ENCODE results near the gene IGDCC3. TPM values are rescaled to one million over a fixed set of nuclear protein-coding genes. Genes with fewer than 3 reads are reported as not detected.

IGDCC3 gene
- total RNA-seq, 6 donors from 2014 or later: 0.10 to 0.29 TPM; not detected in 4

GRCh38 chr15:65377105-65377975 is 462 bp downstream of the IGDCC3 start:
- H3K9me3 ChIP-seq: no peaks in the 10 kb centered on the region
- H3K4me3 ChIP-seq: peak overlapping the region; percentile 23 to 55 (median 52)
- H3K27me3 ChIP-seq: peaks cover 0 to 32% (median 19%) of the 10 kb centered on the region in 4 donors
- H3K27ac ChIP-seq: no peak overlapping the region
- H3K4me1 ChIP-seq: peaks cover 15 to 23% (median 20%) of the 10 kb centered on the region in 4 donors
- WGBS, 2 donors: 1% methylated on average over 30 to 81 of the region's 99 CpGs
- ATAC-seq (ENCODE audit: low FRiP score in 2 of 2): peak; percentile 23 to 69
- peak in 1 of 2 donors; percentile 88 for DNase-seq
- H3K36me3 ChIP-seq: no peaks in the 10 kb centered on the region
- TF ChIP-seq POLR2AphosphoS5 (IDR thresholded peaks at IDR 0.05) (no peak), POLR2A (IDR thresholded peaks at IDR 0.05) (no peak), EP300 (IDR thresholded peaks at IDR 0.05) (no peak), CTCF (IDR thresholded peaks at IDR 0.05) (no peak)

GRCh38 chr15:65376767-65377104 is 1.1 kb downstream of the IGDCC3 start:
- H3K9me3 ChIP-seq: no peaks in the 10 kb centered on the region
- H3K27ac ChIP-seq: no peak overlapping the region
- H3K4me3 ChIP-seq: peak overlapping the region in 3 of 4 donors; percentile 52 to 55 (median 53)
- TF ChIP-seq EP300 (IDR thresholded peaks at IDR 0.05) (no peak), POLR2AphosphoS5 (IDR thresholded peaks at IDR 0.05) (no peak)
- peaks cover 0 to 32% (median 19%) of the 10 kb centered on the region in 4 donors for H3K27me3 ChIP-seq
- DNase-seq (no peak), ATAC-seq (ENCODE audit: low FRiP score in 2 of 2) (peak in 1 of 2 donors; percentile 43)
- WGBS, 2 donors: 2 to 7% methylated on average over 17 of the region's 21 CpGs
- no peaks in the 10 kb centered on the region for H3K36me3 ChIP-seq
- peaks cover 15 to 23% (median 20%) of the 10 kb centered on the region in 4 donors for H3K4me1 ChIP-seq

GRCh38 chr15:65375871-65376607 is 1.8 kb downstream of the IGDCC3 start:
- no peak for DNase-seq
- H3K4me1 ChIP-seq: peaks cover 15 to 23% (median 20%) of the 10 kb centered on the region in 4 donors

GRCh38 chr15:65374821-65375401 is 2.9 kb downstream of the IGDCC3 start:
- TF ChIP-seq CTCF (IDR thresholded peaks at IDR 0.05): no peak
- TF ChIP-seq POLR2AphosphoS5 (IDR thresholded peaks at IDR 0.05): no peak
- no peak for TF ChIP-seq EP300 (IDR thresholded peaks at IDR 0.05)
- no peak for TF ChIP-seq POLR2A (IDR thresholded peaks at IDR 0.05)
- WGBS, 2 donors: 89 to 91% methylated on average over 11 to 14 of the region's 14 CpGs
- no peaks in the 10 kb centered on the region for H3K36me3 ChIP-seq
- no peak overlapping the region for H3K27ac ChIP-seq
- DNase-seq (no peak), ATAC-seq (ENCODE audit: low FRiP score in 2 of 2) (no peak)
- H3K4me1 ChIP-seq: peaks cover 15 to 23% (median 20%) of the 10 kb centered on the region in 4 donors
- no peaks in the 10 kb centered on the region for H3K9me3 ChIP-seq
- H3K27me3 ChIP-seq: peaks cover 0 to 32% (median 19%) of the 10 kb centered on the region in 4 donors
- H3K4me3 ChIP-seq: no peak overlapping the region

More at GRCh38 chr15:65375871-65376607, 1.8 kb downstream of the IGDCC3 start:
- TF ChIP-seq CTCF (IDR thresholded peaks at IDR 0.05): no peak
- TF ChIP-seq EP300 (IDR thresholded peaks at IDR 0.05): no peak
- no peaks in the 10 kb centered on the region for H3K36me3 ChIP-seq
- 13 to 17% methylated on average over 5 to 9 of the region's 9 CpGs for WGBS, 2 donors
- no peaks in the 10 kb centered on the region for H3K9me3 ChIP-seq
- no peak for ATAC-seq (ENCODE audit: low FRiP score in 2 of 2)
- peak overlapping the region in 1 of 4 donors; percentile 52 for H3K4me3 ChIP-seq
- H3K27me3 ChIP-seq: peaks cover 0 to 32% (median 19%) of the 10 kb centered on the region in 4 donors
- no peak overlapping the region for H3K27ac ChIP-seq

GRCh38 chr15:65374334-65374733 is 3.5 kb downstream of the IGDCC3 start:
- H3K27ac ChIP-seq: no peak overlapping the region
- DNase-seq (no peak), ATAC-seq (ENCODE audit: low FRiP score in 2 of 2) (no peak)
- no peak overlapping the region for H3K4me3 ChIP-seq
- peaks cover 15 to 23% (median 20%) of the 10 kb centered on the region in 4 donors for H3K4me1 ChIP-seq
- WGBS, 2 donors: 85 to 87% methylated on average over 3 of the region's 3 CpGs
- TF ChIP-seq POLR2AphosphoS5 (IDR thresholded peaks at IDR 0.05) (no peak), CTCF (IDR thresholded peaks at IDR 0.05) (no peak), POLR2A (IDR thresholded peaks at IDR 0.05) (no peak), EP300 (IDR thresholded peaks at IDR 0.05) (no peak)
- H3K9me3 ChIP-seq: no peaks in the 10 kb centered on the region
- peaks cover 0 to 32% (median 17%) of the 10 kb centered on the region in 4 donors for H3K27me3 ChIP-seq
- H3K36me3 ChIP-seq: no peaks in the 10 kb centered on the region

Data from upper lobe of left lung (tissue), 6 donors.